ENCODE results near the gene ADAMTS6.
A peak's percentile ranks its signal among the peaks of the same experiment; 100 is the strongest.

ADAMTS6 gene

GRCh38 chr5:65102976-65103711, 378.6 kb downstream of the ADAMTS6 start (continued):
- no peak for TF ChIP-seq ZNF449 (tag by site-specific recombination; IDR thresholded peaks at IDR 0.05)
- TF ChIP-seq ZNF560 (tag by site-specific recombination; IDR thresholded peaks at IDR 0.05; ENCODE audit: borderline replicate concordance): no peak
- TF ChIP-seq ZNF785 (tag by site-specific recombination; IDR thresholded peaks at IDR 0.05): no peak
- TF ChIP-seq WT1 (tag by site-specific recombination; IDR thresholded peaks at IDR 0.05): peak; percentile 23; the same call in 1 of the 2 replicates
- TF ChIP-seq ZNF211 (tag by site-specific recombination; IDR thresholded peaks at IDR 0.05; ENCODE audit: low read depth): no peak
- peak; percentile 91 for TF ChIP-seq SCRT2 (tag by site-specific recombination; IDR thresholded peaks at IDR 0.05)
- TF ChIP-seq GLIS2 (tag by site-specific recombination; IDR thresholded peaks at IDR 0.05): peak; percentile 55
- TF ChIP-seq ZFP37 (tag by site-specific recombination; IDR thresholded peaks at IDR 0.05): peak; percentile 63; the same call in 1 of the 2 replicates
- no peak for TF ChIP-seq ZNF350 (tag by site-specific recombination; IDR thresholded peaks at IDR 0.05)
- TF ChIP-seq IKZF3 (tag by site-specific recombination; IDR thresholded peaks at IDR 0.05): peak; percentile 77
- TF ChIP-seq ZNF280D (tag by site-specific recombination; IDR thresholded peaks at IDR 0.05): no peak
- peak; percentile 62 for TF ChIP-seq GLIS1 (tag by site-specific recombination; IDR thresholded peaks at IDR 0.05)
- TF ChIP-seq ZNF335 (tag by site-specific recombination; conservative IDR thresholded peaks at IDR 0.05): peak; percentile 82
- TF ChIP-seq, protein P1, sequence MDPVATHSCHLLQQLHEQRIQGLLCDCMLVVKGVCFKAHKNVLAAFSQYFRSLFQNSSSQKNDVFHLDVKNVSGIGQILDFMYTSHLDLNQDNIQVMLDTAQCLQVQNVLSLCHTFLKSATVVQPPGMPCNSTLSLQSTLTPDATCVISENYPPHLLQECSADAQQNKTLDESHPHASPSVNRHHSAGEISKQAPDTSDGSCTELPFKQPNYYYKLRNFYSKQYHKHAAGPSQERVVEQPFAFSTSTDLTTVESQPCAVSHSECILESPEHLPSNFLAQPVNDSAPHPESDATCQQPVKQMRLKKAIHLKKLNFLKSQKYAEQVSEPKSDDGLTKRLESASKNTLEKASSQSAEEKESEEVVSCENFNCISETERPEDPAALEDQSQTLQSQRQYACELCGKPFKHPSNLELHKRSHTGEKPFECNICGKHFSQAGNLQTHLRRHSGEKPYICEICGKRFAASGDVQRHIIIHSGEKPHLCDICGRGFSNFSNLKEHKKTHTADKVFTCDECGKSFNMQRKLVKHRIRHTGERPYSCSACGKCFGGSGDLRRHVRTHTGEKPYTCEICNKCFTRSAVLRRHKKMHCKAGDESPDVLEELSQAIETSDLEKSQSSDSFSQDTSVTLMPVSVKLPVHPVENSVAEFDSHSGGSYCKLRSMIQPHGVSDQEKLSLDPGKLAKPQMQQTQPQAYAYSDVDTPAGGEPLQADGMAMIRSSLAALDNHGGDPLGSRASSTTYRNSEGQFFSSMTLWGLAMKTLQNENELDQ (tag by site-specific recombination; IDR thresholded peaks at IDR 0.05; ENCODE audit: low read depth): no peak
- TF ChIP-seq ZNF398 (tag by site-specific recombination; IDR thresholded peaks at IDR 0.05): peak; percentile 55; the same call in 1 of the 2 replicates
- no peak for TF ChIP-seq ZNF768 (tag by site-specific recombination; IDR thresholded peaks at IDR 0.05)
- peak; percentile 57; the same call in 1 of the 2 replicates for TF ChIP-seq SCRT1 (tag by site-specific recombination; IDR thresholded peaks at IDR 0.05; ENCODE audit: borderline replicate concordance)
- TF ChIP-seq ZBTB21 (tag by site-specific recombination; IDR thresholded peaks at IDR 0.05): no peak
- no peak for TF ChIP-seq KLF9 (tag by site-specific recombination; IDR thresholded peaks at IDR 0.05; ENCODE audit: low read depth)
- TF ChIP-seq EGR2 (tag by site-specific recombination; IDR thresholded peaks at IDR 0.05; ENCODE audit: low read depth): peak; percentile 48; the same call in 1 of the 2 replicates
- peak; percentile 67 for TF ChIP-seq PRDM1 (tag by site-specific recombination; IDR thresholded peaks at IDR 0.05)
- TF ChIP-seq, protein P2, sequence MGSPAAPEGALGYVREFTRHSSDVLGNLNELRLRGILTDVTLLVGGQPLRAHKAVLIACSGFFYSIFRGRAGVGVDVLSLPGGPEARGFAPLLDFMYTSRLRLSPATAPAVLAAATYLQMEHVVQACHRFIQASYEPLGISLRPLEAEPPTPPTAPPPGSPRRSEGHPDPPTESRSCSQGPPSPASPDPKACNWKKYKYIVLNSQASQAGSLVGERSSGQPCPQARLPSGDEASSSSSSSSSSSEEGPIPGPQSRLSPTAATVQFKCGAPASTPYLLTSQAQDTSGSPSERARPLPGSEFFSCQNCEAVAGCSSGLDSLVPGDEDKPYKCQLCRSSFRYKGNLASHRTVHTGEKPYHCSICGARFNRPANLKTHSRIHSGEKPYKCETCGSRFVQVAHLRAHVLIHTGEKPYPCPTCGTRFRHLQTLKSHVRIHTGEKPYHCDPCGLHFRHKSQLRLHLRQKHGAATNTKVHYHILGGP (tag by site-specific recombination; IDR thresholded peaks at IDR 0.05): peak; percentile 86
- TF ChIP-seq ZNF660 (tag by site-specific recombination; IDR thresholded peaks at IDR 0.05): 0 out of 2 replicates have a peak, but pooled peaks have one; percentile 39
- peak; percentile 89 for TF ChIP-seq ZNF362 (tag by site-specific recombination; IDR thresholded peaks at IDR 0.05)
- TF ChIP-seq ZBTB48 (tag by site-specific recombination; IDR thresholded peaks at IDR 0.05): peak; percentile 65

All from HEK293 (cell line).